Brain microvascular endothelial cell (primary cell): ENCODE measurements around the gene PDE1C.

Source experiments
- DNase-seq: peaks from one replicate; pipeline ENCODE4 v3.0.0-alpha.2; 2020
- H3K27ac ChIP-seq: fragments of 250-450 bp; sonication (Bioruptor Pico); 2 replicates; pipeline ENCODE4 v1.5.1; 2020; ENCODE audit warnings: mild to moderate bottlenecking, moderate library complexity
- H3K27me3 ChIP-seq: fragments of 250-450 bp; sonication (Bioruptor Pico); replicated peaks from 2 replicates; pipeline ENCODE4 v1.5.1; 2020; ENCODE audit warnings: mild to moderate bottlenecking
- H3K36me3 ChIP-seq: fragments of 250-450 bp; sonication (Bioruptor Pico); replicated peaks from 2 replicates; pipeline ENCODE4 v1.5.1; 2020; ENCODE audit warnings: mild to moderate bottlenecking
- H3K4me3 ChIP-seq: 2 replicates; pipeline ENCODE4 v1.5.1; 2011; ENCODE audit warnings: low read depth, mild to moderate bottlenecking, control low read depth, low read length, moderate library complexity
- CTCF ChIP-seq: IDR thresholded peaks from 2 replicates; pipeline ENCODE4 v1.5.1; 2011; ENCODE audit warnings: low read depth, mild to moderate bottlenecking, moderate library complexity, low read length, control low read depth, inconsistent platforms; ENCODE audit errors: missing control alignments
- in situ Hi-C: cut with HindIII; loops from 2 replicates; pipeline ENCODE4 v1.10.0; 2017; ENCODE audit warnings: low sequenced_read_pairs, low pct_ligation_motif_present

Gene PDE1C

GRCh38 chr7:31957090-31957720, 113.0 kb downstream of the PDE1C start:
- Histone ChIP-seq H3K27me3 (no peaks in the 10 kb centered on the region), H3K27ac (peak overlapping the region; percentile 32), H3K36me3 (no peaks in the 10 kb centered on the region), H3K4me3 (no peak overlapping the region)
- TF ChIP-seq CTCF = no peak
- in situ Hi-C loops = no loop called here
- peak; percentile 49 for DNase-seq

GRCh38 chr7:31955641-31956040, 114.6 kb downstream of the PDE1C start:
- no peak for TF ChIP-seq CTCF
- Histone ChIP-seq H3K36me3 (no peaks in the 10 kb centered on the region), H3K4me3 (no peak overlapping the region), H3K27ac (no peak overlapping the region), H3K27me3 (no peaks in the 10 kb centered on the region)
- no peak for DNase-seq
- in situ Hi-C loops = no loop called here

- peak; percentile 38 for DNase-seq
- in situ Hi-C loops = no loop called here
- TF ChIP-seq CTCF = no peak
- H3K27me3 ChIP-seq = no peaks in the 10 kb centered on the region
- H3K36me3 ChIP-seq = no peaks in the 10 kb centered on the region
- no peak overlapping the region for H3K4me3 ChIP-seq
- H3K27ac ChIP-seq = no peak overlapping the region
Observed at GRCh38 chr7:31955021-31955420, 115.2 kb downstream of the PDE1C start.

GRCh38 chr7:31954500-31954899, 115.7 kb downstream of the PDE1C start:
- no peak overlapping the region for H3K4me3 ChIP-seq

GRCh38 chr7:31953432-31953831, 116.8 kb downstream of the PDE1C start:
- in situ Hi-C loops = no loop called here
- DNase-seq = no peak
- no peak overlapping the region for H3K27ac ChIP-seq
- no peaks in the 10 kb centered on the region for H3K27me3 ChIP-seq
- no peaks in the 10 kb centered on the region for H3K36me3 ChIP-seq
- TF ChIP-seq CTCF = no peak
- no peak overlapping the region for H3K4me3 ChIP-seq

More at GRCh38 chr7:31954500-31954899, 115.7 kb downstream of the PDE1C start:
- in situ Hi-C loops = no loop called here
- no peaks in the 10 kb centered on the region for H3K36me3 ChIP-seq
- no peak for DNase-seq
- no peak overlapping the region for H3K27ac ChIP-seq
- TF ChIP-seq CTCF = no peak
- no peaks in the 10 kb centered on the region for H3K27me3 ChIP-seq
